Amygdala (tissue), 56 donors: ENCODE results near the gene SH3YL1.

Experiments used
- DNase-seq, 56 donors: peaks; one replicate each; lab custom pipeline; 2025; lab: John Stamatoyannopoulos, UW

Gene SH3YL1

GRCh38 chr2:260507-261161 is 3.2 kb downstream of the SH3YL1 start:
- DNase-seq: no peak

DNA sequence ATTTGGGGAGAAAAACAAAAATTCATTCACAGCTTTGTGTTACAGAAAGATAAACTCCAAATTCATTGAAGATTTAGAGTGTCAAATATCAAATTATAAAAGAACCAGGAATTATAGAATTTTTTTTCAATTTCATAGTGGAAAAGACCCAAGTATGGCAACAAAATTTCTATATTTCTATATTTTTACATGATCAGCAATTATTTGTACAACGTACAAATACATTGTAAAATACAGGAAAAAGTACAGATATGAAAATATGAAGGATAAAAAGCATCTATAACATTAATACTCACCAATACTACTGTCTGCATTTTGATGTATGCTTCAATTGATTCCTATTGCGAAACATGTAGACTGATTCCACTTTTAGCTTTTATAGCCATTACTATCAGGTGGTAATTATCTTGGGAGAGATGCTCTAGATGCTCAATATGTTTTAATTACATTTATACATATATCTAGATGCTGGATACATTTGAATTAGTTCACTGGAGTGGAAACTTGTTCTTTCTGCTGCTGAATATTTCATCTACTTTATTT is 4.0 kb downstream of the SH3YL1 start:
- no peak for DNase-seq

GRCh38 chr2:258933-259332 is 4.9 kb downstream of the SH3YL1 start:
- DNase-seq: no peak

DNA sequence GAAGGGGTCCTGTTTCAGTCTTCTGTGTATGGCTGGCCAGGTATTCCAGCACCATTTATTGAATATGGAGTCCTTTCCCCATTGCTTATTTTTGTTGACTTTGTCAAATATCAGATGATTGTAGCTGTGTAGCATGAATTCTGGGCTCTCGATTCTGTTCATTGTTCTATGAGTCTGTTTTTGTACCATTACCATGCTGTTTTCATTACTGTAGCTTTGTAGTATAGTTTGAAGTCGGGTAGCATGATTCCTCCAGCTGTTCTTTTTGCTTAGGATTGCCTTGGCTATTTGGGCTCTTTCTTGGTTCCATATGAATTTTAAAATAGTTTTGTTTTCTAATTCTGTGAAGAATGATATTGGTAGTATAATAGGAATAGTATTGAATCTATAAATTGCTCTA is 6.0 kb downstream of the SH3YL1 start:
- no peak for DNase-seq

DNA sequence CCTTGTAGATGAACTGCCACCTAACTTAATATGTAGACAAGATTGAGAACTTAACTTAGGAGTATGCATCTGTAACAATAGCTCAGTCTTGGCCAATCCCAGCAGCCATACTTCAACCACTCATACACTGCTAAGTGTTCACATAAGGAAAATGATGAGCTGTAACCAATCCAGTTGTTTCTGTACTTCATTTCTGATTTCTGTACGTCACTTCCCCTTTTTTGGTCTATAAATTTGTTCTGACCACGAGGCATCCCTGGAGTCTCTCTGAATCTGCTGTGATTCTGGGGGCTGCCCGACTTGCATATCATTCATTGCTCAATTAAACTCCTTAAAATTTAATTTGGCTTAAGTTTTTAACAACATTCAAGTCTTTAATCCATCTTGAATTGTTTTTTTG is 6.4 kb downstream of the SH3YL1 start:
- no peak for DNase-seq

- DNase-seq: no peak
Observed at GRCh38 chr2:256094-256493, 7.7 kb downstream of the SH3YL1 start.

DNA sequence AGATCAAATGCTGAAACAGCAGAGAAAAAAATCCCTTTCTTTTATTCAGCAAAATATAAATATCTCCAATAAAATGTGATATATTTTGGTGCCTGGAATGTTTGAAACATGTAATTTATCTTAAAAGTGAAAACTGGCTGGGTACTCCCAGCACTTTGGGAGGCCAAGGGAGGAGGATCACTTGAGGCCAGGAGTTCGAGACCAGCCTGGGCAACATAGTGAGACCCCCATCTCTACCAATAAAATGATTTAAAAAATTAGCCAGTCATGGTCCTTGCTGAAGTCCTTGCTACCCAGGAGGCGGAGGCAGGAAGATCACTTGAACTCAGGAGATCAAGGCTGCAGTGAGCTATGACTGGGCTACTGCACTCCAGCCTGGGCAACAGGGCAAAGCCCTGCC is 8.6 kb downstream of the SH3YL1 start:
- no peak for DNase-seq

GRCh38 chr2:254241-254640 is 9.6 kb downstream of the SH3YL1 start:
- DNase-seq: no peak

DNA sequence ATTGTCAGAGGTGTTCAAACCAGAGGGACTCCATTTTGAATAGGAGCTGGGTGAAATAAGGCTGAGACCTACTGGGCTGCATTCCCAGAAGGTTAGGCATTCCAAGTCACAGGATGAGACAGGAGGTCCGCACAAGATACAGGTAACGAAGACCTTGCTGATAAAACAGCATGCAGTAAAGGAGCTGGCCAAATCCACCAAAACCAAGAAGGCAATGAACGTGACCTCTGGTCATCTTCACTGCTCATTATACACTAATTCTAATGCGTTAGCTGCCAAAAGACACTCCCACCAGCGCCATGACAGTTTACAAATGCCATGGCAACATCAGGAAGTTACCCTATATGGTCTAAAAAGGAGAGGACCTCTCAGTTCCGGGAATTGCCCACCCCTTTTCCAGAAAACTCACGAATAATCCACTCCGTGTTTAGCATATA is 10.6 kb downstream of the SH3YL1 start:
- DNase-seq: no peak

GRCh38 chr2:252001-252602 is 11.7 kb downstream of the SH3YL1 start:
- no peak for DNase-seq

GRCh38 chr2:249538-250042 is 14.2 kb downstream of the SH3YL1 start:
- no peak for DNase-seq

DNA sequence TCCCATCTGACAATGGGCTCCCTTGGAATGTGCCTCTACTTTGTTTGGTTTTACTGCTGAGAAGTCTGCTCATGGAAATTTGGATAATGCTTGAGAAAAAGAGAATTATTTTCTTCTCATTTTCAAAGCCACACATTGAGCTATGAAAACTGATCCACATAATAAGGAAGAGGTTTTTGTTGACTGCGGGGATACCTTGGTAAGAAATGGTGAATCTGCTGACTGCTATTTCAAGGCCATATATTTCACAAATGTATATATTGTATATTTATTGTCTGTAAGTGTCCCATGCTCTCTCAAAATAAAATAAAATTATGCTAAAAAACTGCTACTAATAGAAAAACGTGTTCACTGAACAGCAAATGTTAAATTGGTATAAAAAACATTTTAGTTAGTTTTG is 15.1 kb downstream of the SH3YL1 start:
- no peak for DNase-seq

GRCh38 chr2:246489-247144 is 17.2 kb downstream of the SH3YL1 start:
- DNase-seq: peak in 2 of 56 donors; percentile 4 to 37

- DNase-seq: no peak
Observed at GRCh38 chr2:244547-244946, 19.3 kb downstream of the SH3YL1 start.

- DNase-seq: no peak
Observed at GRCh38 chr2:238869-239268, 25.0 kb downstream of the SH3YL1 start.

- no peak for DNase-seq
Observed at GRCh38 chr2:238431-238830, 25.4 kb downstream of the SH3YL1 start.

GRCh38 chr2:237878-238277 is 26.0 kb downstream of the SH3YL1 start:
- DNase-seq: peak in 15 of 56 donors; percentile 12 to 44 (median 35)

GRCh38 chr2:236993-237539 is 26.8 kb downstream of the SH3YL1 start:
- DNase-seq: no peak

DNA sequence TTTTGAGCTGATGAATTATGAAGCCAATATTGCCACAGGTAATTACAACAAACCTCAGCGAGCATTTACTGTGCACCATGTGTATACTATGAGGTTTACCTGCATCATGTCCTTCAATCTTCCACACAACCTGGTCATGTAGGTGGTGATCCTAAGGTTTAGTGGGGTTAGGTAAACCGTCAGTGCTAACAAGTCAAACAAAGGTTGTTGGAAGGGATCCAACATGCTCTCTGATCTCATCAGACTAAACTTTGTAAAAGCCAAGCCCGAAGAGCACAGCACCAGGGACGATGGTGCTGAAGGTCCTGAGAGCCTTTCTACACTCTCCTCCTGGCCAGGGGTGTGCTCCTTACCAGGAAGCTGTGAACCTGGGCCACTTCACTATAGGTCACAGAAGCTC is 29.4 kb downstream of the SH3YL1 start:
- no peak for DNase-seq

GRCh38 chr2:233030-233429 is 30.8 kb downstream of the SH3YL1 start:
- peak in 1 of 56 donors; percentile 14 for DNase-seq

GRCh38 chr2:231521-232185 is 32.2 kb downstream of the SH3YL1 start:
- DNase-seq: peak in 45 of 56 donors; percentile 8 to 81 (median 51)
